Measurements from ENCODE around the gene CTTNBP2.

CTTNBP2 gene, protein sequence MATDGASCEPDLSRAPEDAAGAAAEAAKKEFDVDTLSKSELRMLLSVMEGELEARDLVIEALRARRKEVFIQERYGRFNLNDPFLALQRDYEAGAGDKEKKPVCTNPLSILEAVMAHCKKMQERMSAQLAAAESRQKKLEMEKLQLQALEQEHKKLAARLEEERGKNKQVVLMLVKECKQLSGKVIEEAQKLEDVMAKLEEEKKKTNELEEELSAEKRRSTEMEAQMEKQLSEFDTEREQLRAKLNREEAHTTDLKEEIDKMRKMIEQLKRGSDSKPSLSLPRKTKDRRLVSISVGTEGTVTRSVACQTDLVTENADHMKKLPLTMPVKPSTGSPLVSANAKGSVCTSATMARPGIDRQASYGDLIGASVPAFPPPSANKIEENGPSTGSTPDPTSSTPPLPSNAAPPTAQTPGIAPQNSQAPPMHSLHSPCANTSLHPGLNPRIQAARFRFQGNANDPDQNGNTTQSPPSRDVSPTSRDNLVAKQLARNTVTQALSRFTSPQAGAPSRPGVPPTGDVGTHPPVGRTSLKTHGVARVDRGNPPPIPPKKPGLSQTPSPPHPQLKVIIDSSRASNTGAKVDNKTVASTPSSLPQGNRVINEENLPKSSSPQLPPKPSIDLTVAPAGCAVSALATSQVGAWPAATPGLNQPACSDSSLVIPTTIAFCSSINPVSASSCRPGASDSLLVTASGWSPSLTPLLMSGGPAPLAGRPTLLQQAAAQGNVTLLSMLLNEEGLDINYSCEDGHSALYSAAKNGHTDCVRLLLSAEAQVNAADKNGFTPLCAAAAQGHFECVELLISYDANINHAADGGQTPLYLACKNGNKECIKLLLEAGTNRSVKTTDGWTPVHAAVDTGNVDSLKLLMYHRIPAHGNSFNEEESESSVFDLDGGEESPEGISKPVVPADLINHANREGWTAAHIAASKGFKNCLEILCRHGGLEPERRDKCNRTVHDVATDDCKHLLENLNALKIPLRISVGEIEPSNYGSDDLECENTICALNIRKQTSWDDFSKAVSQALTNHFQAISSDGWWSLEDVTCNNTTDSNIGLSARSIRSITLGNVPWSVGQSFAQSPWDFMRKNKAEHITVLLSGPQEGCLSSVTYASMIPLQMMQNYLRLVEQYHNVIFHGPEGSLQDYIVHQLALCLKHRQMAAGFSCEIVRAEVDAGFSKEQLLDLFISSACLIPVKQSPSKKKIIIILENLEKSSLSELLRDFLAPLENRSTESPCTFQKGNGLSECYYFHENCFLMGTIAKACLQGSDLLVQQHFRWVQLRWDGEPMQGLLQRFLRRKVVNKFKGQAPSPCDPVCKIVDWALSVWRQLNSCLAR (N-terminal part only)

DNA sequence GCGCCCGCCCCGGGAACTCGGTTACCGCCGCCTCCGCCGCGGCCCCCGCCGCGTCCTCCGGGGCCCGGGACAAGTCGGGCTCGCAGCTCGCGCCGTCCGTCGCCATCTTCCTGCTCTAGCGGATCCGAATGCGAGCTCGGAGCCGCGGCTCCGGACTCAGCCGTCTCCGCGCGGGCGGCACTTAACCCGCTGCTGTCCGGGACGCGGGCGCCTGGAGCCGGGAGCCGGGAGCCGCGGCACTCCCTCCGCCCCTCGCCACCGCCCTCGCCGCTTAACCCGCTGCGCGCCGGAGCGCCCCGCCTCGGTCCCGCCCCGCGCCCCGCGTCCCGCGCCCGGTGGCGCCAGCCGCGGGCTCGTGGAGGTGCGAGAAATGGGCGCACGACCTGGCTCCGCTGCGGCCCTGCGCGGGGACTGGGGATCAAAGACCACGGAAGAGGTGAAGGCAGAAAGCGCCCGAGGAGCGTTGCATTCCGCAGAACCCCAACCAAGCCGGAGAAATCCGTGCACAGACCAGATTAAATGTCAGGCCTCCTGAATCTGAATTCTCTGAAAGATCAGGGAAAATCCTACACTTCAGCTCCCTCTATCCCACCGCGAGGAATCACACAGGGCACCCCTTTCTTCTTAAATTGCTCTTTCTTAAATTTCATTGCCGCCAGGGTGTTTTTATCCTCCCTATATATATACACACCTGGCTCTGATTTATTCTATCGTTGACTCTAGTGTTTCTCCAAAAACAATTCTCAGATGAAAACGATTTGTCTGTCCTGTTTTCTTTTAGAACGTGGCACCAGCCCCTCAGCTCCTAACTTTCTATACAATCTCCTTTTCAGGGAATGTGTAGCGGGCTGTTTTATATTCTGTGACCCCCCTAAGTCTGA lies at the start of gene CTTNBP2:
Gene CTTNBP2, minus strand, starts transcription at position 132 of the 881 bp plus-strand sequence. Its CDS starts 26 bp downstream, at position 106.
- DNase-seq (ENCODE audit: low read depth in 2 of 2), result no peak

DNA sequence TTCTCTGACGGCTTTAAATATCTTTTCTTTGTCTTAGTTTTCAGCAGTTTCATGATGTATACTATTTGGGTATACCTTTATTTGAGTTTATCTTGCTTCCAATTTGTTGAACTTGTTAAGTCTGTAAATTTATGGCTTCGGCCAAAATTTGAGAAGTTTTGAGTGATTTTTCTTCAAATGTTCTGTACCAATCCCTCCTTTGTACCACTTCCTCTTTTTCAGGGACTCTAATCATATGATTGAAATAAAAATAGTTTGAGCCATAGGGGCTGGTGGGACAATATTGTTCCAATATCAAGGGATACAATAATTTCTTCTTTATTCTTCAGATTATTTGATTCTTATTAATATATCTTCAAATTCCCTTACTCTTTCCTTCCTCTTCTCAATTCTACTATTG lies 43.1 kb upstream of the CTTNBP2 start:
- DNase-seq (ENCODE audit: low read depth in 2 of 2), result no peak

DNA sequence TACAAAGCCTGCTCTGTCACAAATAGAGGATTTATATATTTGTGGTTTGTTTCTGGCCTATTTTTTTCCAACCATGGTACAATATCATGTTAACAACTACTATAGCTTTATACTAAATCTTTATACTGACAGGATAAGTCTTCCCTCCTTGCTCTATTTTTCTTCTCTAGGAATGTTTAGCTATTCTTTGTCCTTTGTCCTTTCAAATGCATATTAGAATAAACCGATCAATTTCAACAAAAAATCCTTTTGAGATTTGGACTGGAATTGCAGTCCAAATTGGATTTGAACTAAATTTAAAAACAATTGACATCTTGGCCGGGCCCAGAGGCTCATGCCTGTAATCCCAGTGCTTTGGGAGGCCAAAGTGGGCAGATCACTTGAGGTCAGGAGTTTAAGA lies 39.2 kb upstream of the CTTNBP2 start:
- no peak for DNase-seq (ENCODE audit: low read depth in 2 of 2)

DNA sequence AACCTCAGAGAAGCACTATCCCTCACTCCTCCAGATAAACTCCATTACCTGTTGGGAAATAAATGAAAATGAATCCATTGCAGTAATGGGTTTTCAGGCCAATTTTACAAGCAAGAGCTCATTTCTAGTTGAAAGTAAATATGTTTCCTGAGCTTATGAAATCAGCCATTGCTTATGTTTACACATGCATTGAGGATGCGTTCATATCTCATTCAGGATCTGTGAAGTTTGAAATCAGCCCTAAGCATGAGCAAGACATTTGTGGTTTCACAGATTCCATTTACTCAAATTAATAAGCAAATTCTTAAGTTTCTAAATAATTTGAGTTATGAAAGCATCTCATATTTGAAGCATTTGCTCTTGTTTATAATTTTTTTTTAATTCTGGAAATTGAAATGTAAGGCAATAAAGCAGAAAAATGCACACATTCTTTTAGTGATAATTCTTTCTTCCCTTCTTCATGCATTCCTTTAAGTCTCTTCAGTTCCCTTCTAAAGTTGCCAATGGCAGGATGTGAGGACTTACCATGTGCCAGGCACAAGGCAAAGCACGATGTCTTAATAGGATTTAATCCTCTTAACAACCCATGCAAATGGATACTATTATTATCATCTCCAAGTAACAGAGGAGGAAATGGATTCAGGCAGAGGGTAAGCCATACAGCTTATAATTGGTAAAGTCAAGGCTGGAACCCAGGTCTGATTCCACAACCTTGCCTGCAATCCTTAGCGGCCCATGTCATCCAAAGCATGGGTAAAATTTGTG lies 35.0 kb upstream of the CTTNBP2 start:
- DNase-seq (ENCODE audit: low read depth in 2 of 2), result no peak

DNA sequence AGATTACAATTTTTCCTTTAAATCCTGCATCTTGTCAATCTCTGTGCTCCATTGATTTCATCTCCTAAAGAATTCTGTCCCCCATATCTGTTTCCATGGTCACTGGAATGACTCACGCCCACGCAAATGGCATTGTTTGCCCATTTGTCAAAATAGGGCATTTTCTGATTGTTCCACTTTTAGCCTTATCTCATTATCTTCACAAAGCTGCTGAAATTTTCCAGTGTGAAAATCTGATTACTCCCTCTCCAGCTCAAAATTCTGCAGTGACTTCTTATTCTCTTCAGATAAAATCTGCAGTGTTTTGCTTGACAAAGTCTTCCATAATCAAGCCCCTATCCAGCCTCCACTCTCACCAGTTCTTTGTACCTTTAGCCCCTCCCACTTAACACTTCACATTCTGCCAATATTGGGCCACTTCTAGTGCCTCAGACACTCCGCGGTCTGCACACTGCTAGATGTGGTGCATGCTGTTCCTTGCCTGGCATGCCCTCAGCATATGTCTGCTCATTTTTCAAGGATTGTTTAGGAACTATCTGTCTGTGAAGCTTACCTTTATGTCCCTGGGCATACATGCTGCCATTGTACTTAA lies 33.9 kb upstream of the CTTNBP2 start:
- no peak for DNase-seq (ENCODE audit: low read depth in 2 of 2)

DNA sequence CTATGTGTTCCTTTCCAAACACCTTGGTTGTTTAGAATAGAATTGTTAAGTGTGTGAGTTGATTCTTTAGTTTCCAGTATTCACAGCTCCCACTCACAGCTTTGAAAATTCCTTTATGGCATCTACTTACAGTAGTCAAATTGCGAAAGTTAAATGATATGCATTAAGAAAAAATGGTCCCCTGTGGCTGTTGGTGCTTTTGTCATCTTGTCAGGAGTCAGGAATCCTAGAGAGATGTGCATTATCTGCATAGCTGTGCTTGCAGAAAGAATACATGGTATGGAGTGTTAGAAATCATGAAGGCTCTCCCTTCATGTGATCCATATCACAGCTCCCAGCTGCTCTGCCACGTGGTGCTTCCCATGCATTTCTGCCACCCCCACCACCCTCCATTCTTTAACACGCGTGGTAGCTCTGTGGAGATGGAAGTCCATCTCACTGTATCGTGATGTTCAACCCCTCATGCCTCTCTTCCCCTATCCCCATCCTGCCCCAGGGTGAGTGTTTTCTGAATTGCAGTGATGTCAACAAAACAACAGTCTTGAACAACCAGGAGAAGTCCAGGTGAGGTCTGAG lies 29.2 kb upstream of the CTTNBP2 start:
- no peak for DNase-seq (ENCODE audit: low read depth in 2 of 2)

DNA sequence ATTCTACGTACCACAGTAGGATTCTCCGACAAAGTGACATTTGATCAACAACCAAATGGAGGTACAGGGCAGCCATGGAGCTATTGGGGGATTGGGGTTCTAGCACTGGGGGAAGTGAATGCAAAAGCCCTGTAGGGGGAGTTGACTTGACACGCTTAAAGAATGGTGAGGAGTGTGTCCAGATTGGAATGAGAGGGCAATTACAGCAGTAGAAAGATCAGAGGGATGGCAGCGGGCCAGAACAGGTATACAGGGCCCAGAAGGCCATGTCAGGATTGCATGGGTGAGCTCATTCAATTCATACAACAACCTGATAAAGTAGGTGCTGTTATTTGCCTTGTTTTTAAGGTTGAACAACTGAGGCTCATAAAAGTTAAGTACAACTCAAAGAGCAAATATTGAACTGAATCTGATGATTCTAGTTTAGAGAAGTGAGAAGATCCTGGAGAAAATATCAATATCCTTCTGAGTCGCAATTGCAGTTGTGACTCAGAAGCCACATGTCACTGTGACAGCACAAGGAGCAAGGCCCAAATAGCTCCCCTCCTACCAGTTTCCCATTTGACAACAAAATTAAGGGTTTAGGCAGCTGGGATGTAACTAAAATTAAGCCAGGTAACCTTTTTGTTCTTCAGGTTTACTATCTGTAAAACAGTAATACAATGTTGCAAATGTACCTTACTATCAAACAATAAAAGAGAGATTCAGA lies 28.0 kb upstream of the CTTNBP2 start:
- DNase-seq (ENCODE audit: low read depth in 2 of 2), result no peak

DNA sequence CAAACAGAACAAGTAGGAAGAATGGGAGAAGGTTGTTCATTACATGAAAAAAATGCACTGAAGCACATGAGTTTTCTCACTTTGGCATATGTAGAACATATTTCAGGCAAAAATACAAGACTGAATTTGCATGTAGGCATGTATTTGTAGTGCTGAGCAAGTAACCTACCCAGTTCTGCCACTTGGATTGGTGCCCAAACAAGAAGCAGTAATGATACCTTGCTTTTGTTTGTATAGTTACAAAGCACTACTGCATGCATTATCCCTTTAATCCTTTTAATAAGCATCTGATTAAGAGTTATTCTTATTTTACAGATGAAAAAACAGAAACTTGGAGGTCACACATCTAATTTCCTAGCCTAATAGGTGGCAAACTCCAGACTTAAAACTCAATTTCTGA lies 23.1 kb upstream of the CTTNBP2 start:
- no peak for DNase-seq (ENCODE audit: low read depth in 2 of 2)

DNA sequence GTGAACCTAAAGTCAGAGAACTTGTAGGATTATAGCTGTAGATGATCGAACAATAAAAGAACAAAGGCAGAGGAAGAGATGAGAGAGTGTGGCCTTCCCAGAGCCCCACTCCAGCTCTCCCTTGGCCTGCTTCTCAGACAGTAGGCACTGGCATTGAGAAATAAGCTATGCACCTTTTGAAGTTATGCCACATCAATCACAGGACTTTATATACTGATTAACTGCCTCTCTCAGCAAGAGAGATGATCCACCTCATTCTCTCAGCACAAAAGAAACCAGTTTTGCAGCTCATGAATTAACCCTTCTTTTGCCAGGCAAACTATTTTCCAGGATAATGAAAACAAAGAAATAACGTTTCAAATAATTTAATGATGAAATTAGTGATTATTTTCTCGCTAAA lies 22.0 kb upstream of the CTTNBP2 start:
- DNase-seq (ENCODE audit: low read depth in 2 of 2), result no peak

DNA sequence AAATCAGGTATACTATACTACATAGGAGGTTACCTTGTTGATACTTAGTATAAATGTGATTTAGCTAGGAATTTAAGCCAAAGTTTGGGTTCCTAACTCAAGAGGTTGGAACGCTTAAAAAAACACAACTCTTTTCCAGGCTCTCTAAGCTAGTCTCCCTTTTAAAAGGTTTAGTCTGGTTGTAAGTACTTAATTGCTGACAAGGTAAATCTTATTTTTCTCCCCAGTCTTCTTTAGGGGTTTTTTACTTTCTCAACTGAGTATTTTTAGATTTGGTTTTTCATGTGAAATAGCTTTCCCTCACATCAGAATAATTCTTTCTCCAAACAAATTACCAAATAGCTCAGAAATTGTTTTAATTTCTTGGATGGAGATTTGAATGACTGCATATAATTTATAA lies 20.8 kb upstream of the CTTNBP2 start:
- no peak for DNase-seq (ENCODE audit: low read depth in 2 of 2)

DNA sequence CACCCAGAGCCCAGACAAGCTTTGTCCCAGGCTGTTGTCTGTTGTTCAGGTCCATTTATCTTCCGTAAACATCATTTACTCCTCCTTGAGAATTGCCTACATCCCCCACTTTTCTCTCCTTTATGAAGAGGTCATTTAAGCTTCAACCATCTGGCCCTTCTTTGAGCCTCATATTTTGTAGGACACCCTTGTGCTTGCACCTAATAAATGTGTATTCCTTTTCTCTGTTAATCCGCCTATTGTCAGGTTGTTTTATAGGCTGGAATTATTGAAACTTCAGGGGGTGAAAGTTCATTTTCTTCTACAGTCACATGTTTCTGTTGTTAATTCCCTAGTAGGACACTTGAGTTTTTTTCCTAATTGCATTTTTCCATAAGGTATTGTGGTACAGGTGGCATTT lies 19.6 kb upstream of the CTTNBP2 start:
- DNase-seq (ENCODE audit: low read depth in 2 of 2), result no peak

DNA sequence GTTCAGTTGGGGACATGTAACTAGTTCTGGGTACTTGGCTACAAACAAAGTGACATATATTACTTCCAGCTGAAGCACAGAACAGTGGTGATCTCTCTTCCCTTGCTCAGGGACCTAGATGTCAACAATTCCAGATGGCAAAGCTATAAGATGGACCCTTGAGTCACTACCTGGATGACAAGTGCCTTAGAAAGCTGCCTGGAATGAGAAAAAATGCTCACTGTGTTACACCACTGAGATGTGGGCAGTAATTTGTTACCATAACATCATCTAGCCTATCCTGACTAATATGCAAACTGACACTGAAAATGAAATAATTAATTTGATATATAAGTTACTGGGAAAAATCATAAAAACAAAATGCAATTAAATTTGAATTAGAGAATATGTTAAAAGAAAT lies 16.4 kb upstream of the CTTNBP2 start:
- no peak for DNase-seq (ENCODE audit: low read depth in 2 of 2)

DNA sequence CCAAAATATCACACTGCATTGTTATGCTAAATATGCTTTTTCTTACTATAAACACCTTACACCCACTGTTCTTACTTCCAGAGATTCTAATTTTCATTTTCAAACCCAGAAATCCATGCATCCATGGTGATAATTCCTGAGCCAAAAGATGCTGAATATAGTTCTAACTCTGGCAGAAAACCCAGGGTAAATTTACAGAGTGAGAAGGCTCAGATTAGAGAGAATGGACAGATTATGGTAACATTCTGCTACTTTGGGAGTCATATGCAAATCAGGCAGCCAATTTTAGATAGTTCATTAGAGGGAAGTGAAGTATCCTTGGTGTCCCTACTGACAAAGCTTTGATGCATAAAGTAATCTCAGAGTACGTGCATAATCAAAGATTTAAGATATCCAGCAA lies 15.4 kb upstream of the CTTNBP2 start:
- DNase-seq (ENCODE audit: low read depth in 2 of 2), result no peak

DNA sequence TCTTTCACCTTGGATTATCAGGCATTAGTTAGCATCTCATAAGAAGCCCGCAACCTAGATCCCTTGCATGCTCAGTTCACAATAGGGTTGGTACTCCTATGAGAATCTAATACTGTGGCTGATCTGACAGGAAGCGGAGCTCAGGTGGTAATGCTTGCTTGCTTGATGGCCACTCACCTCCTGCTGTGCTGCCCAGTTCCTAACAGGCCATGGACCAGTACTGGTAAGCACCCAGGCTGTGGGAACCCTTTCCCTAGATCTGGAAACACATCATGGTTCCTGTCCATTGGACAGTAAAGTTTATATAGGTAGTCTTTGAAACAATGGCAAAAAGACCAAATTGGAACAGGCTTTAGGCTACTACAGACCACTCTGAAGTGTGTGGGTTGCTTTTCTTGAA lies 9.4 kb upstream of the CTTNBP2 start:
- no peak for DNase-seq (ENCODE audit: low read depth in 2 of 2)

DNA sequence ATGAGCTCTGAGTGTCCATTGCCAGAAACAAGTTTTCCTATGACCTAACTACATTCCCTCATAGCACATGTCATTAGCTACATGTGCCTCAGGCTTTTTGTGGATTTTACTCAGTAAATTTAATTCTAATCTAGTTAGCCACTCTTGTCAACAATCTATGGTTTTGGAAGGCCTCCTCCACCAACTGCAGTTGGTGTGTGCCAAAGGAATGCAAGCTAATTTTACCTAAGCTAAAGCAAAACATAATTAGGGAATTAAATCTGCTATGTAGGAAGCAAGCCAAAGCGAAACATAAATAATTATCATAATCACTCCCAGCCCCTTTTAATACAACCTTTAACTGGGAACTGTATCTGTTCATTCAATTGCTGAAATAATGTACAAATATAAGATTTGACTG lies 3.5 kb upstream of the CTTNBP2 start:
- DNase-seq (ENCODE audit: low read depth in 2 of 2), result no peak

DNA sequence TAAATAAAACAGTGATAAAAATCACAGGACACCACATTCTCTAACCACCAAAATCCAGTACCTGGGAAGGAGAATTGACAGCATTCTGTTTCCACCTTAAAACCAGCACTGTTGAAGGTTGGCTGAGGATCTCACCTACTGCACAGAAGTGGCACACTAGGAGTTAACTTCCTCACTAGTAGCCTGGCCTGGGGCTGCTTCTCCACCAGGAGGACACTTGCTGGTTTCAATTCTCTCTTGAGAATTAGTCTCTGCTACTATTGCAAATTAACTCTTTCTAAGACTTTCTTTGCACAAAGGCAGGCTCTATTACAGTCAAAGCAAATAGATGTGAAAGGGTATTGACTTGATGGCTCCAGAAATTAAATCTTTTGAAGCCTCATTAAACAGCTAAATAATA lies 2.3 kb upstream of the CTTNBP2 start:
- DNase-seq (ENCODE audit: low read depth in 2 of 2), result no peak

DNA sequence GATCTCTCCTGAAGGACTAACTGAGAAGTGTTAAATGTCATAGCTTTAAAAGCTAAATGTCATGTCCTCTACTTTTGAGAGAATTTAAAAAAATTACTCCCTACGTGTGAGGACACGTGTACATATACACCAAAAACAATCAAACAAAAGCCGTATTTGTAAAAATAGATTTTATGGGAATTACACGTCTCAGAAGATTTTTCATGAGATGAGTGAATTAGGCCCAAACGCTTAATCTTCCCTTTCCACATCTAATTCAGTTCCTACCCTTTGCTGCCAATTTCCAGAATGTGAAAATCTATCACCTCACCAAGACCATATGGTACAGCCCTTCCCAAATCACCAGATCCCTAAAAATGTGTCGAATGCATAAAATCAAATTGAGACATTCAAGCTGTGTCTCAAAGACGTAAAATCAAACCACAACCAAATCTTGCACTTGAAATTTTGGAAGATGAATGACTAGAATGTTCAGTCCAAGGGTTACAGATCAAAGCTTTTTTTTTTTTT lies 1.0 kb upstream of the CTTNBP2 start:
- DNase-seq (ENCODE audit: low read depth in 2 of 2), result no peak

DNA sequence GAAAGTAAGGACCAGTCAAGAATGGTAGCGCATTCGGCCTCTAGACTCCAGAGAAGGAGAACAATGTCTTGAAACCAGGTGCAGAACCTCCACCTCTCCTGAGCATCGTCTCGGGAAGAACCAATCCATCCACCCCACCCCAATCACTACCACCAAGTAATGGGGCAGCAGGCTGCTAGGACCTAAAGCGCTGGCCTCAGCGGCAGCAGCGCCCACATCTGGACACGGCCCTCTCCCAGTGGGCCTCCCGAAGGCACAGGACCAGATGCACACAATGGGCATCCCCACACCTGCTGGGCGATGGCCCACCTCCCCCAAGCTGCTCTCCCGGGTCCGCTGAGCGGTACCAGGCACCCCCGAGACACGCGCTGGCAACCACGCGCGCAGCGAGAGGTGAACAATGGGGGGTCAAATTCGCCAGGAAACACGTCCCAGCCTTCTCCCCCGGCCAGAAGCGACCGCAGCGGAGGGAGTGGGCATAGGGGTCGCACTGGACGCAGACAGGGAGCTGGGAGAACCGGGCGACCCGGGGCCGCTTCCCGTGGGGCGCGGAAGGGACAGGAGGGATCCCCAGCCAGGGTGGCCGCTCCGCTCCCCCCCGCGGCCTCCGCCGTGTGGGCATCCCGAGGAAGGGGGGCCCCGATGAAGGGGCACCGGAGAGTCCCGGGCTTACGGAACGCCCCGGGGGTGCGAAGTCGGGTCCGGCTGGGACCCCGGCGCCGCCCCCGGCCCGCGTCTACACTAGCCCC lies 506 bp downstream of the CTTNBP2 start:
- no peak for DNase-seq (ENCODE audit: low read depth in 2 of 2)
